Measurements from ENCODE around the gene HOXC4. TPM values are rescaled to one million over a fixed set of nuclear protein-coding genes. Genes with fewer than 3 reads are reported as not detected.

HOXC4 gene
- total and polyA plus RNA-seq, 10 of the 15 experiments (the other 5 are each of a cell fraction or from before 2014, with no cell fraction given): 1.0 to 11.4 (median 4.2) TPM

GRCh38 chr12:54017878-54018467, 35.7 kb upstream of the HOXC4 start (continued):
- TF ChIP-seq, protein P1, sequence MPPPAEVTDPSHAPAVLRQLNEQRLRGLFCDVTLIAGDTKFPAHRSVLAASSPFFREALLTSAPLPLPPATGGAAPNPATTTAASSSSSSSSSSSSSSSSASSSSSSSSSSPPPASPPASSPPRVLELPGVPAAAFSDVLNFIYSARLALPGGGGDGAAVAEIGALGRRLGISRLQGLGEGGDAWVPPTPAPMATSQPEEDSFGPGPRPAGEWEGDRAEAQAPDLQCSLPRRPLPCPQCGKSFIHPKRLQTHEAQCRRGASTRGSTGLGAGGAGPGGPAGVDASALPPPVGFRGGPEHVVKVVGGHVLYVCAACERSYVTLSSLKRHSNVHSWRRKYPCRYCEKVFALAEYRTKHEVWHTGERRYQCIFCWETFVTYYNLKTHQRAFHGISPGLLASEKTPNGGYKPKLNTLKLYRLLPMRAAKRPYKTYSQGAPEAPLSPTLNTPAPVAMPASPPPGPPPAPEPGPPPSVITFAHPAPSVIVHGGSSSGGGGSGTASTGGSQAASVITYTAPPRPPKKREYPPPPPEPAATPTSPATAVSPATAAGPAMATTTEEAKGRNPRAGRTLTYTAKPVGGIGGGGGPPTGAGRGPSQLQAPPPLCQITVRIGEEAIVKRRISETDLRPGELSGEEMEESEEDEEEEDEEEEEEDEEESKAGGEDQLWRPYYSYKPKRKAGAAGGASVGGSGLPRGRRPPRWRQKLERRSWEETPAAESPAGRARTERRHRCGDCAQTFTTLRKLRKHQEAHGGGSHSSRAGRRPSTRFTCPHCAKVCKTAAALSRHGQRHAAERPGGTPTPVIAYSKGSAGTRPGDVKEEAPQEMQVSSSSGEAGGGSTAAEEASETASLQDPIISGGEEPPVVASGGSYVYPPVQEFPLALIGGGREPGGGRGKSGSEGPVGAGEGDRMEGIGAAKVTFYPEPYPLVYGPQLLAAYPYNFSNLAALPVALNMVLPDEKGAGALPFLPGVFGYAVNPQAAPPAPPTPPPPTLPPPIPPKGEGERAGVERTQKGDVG (CRISPR knock-in tag; IDR thresholded peaks at IDR 0.05): no peak
- TF ChIP-seq NFYA (IDR thresholded peaks at IDR 0.05; ENCODE audit: borderline replicate concordance, low read depth, low read length): no peak
- TF ChIP-seq BCL11A (IDR thresholded peaks at IDR 0.05; ENCODE audit: low read depth, low read length): peak; percentile 87; the same call in 1 of the 2 replicates
- TF ChIP-seq MXI1 (IDR thresholded peaks at IDR 0.05; ENCODE audit: low read depth, low read length): no peak; the same call in 1 of the 2 replicates
- peak; percentile 79 for TF ChIP-seq POLR2A (IDR thresholded peaks at IDR 0.05; ENCODE audit: low read depth, low read length)
- TF ChIP-seq BRCA1 (IDR thresholded peaks at IDR 0.05; ENCODE audit: low read depth, low read length): no peak
- TF ChIP-seq ATF7 (IDR thresholded peaks at IDR 0.05; ENCODE audit: low read depth): 0 out of 2 replicates have a peak, but pooled peaks have one; percentile 17
- TF ChIP-seq, protein P2, sequence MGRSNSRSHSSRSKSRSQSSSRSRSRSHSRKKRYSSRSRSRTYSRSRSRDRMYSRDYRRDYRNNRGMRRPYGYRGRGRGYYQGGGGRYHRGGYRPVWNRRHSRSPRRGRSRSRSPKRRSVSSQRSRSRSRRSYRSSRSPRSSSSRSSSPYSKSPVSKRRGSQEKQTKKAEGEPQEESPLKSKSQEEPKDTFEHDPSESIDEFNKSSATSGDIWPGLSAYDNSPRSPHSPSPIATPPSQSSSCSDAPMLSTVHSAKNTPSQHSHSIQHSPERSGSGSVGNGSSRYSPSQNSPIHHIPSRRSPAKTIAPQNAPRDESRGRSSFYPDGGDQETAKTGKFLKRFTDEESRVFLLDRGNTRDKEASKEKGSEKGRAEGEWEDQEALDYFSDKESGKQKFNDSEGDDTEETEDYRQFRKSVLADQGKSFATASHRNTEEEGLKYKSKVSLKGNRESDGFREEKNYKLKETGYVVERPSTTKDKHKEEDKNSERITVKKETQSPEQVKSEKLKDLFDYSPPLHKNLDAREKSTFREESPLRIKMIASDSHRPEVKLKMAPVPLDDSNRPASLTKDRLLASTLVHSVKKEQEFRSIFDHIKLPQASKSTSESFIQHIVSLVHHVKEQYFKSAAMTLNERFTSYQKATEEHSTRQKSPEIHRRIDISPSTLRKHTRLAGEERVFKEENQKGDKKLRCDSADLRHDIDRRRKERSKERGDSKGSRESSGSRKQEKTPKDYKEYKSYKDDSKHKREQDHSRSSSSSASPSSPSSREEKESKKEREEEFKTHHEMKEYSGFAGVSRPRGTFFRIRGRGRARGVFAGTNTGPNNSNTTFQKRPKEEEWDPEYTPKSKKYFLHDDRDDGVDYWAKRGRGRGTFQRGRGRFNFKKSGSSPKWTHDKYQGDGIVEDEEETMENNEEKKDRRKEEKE (IDR thresholded peaks at IDR 0.05): no peak
- TF ChIP-seq MTA3 (IDR thresholded peaks at IDR 0.05; ENCODE audit: borderline replicate concordance, low read length): no peak
- no peak for TF ChIP-seq USF2 (IDR thresholded peaks at IDR 0.05; ENCODE audit: borderline replicate concordance, low read depth, low read length)
- no peak for TF ChIP-seq RB1 (IDR thresholded peaks at IDR 0.05; ENCODE audit: borderline replicate concordance)
- TF ChIP-seq SRF (IDR thresholded peaks at IDR 0.05; ENCODE audit: low read depth in 2 of 2, low read length in 2 of 2): no peak
- no peak for TF ChIP-seq RFX5 (IDR thresholded peaks at IDR 0.05; ENCODE audit: low read depth, low read length)
- TF ChIP-seq, protein P3, sequence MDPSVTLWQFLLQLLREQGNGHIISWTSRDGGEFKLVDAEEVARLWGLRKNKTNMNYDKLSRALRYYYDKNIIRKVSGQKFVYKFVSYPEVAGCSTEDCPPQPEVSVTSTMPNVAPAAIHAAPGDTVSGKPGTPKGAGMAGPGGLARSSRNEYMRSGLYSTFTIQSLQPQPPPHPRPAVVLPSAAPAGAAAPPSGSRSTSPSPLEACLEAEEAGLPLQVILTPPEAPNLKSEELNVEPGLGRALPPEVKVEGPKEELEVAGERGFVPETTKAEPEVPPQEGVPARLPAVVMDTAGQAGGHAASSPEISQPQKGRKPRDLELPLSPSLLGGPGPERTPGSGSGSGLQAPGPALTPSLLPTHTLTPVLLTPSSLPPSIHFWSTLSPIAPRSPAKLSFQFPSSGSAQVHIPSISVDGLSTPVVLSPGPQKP (IDR thresholded peaks at IDR 0.05; ENCODE audit: low read depth, low read length): no peak
- no peak for TF ChIP-seq NKRF (conservative IDR thresholded peaks at IDR 0.05)
- no peak for TF ChIP-seq SREBF2 (IDR thresholded peaks at IDR 0.05; ENCODE audit: low read length)
- TF ChIP-seq HSF1 (IDR thresholded peaks at IDR 0.05; ENCODE audit: low read depth, low read length): no peak
- TF ChIP-seq FOXM1 (IDR thresholded peaks at IDR 0.05; ENCODE audit: low read depth, low read length): no peak
- peak; percentile 91 for TF ChIP-seq MTA2 (IDR thresholded peaks at IDR 0.05; ENCODE audit: low read depth)

All from GM12878 (cell line).